Activated B cell treated with CpG ODN at 0.5 μM for 24 hours (primary cell): ENCODE data around the gene ADGRE1. TPM values are rescaled to one million over a fixed set of nuclear protein-coding genes. Genes with fewer than 3 reads are reported as not detected.

ENCODE experiments used
- ATAC-seq: fragments of 200-7000 bp; cut with Tn5 transposase; one replicate; pipeline ENCODE4 v1.10.0; 2021; ENCODE audit warnings: low read depth, mild to moderate bottlenecking, moderate library complexity
- CTCF ChIA-PET: fragments of 350-600 bp; sonication (Branson Sonifier 250); formaldehyde crosslinking; loops from one replicate; lab custom pipeline; 2021; ENCODE audit warnings: antibody characterized with exemption; lab: Charles Lee
- POLR2A ChIA-PET: fragments of 350-600 bp; sonication (Branson Sonifier 250); formaldehyde crosslinking; loops from one replicate; lab custom pipeline; 2021; ENCODE audit warnings: antibody characterized with exemption; lab: Charles Lee
- DNase-seq: peaks from one replicate; pipeline ENCODE4 v3.0.0; 2022
- H3K27ac Mint-ChIP-seq: one replicate; pipeline ENCODE4 v1.8.0; 2020; ENCODE audit warnings: mixed read lengths
- H3K27me3 Mint-ChIP-seq: one replicate; pipeline ENCODE4 v1.8.0; 2021; ENCODE audit warnings: mixed read lengths
- H3K36me3 Mint-ChIP-seq: one replicate; pipeline ENCODE4 v1.8.0; 2021; ENCODE audit warnings: low read depth, mixed read lengths
- H3K4me1 Mint-ChIP-seq: one replicate; pipeline ENCODE4 v1.8.0; 2021; ENCODE audit warnings: mixed read lengths
- H3K4me3 Mint-ChIP-seq: one replicate; pipeline ENCODE4 v1.8.0; 2020; ENCODE audit warnings: mild to moderate bottlenecking, mixed read lengths
- H3K9me3 Mint-ChIP-seq: one replicate; pipeline ENCODE4 v1.8.0; 2020; ENCODE audit warnings: mixed read lengths
- CTCF ChIP-seq: fragments of 200-600 bp; IDR thresholded peaks from one replicate; pipeline ENCODE4 v1.8.0; 2022; ENCODE audit warnings: antibody characterized with exemption, mild to moderate bottlenecking
- intact Hi-C: fragments of 100-400 bp; cut with micrococcal nuclease; formaldehyde crosslinking; loops from one replicate; pipeline ENCODE4 v1.15.1; 2024
- total RNA-seq: library from RNA; stranded (reverse); gene quantifications from 2 replicates; pipeline ENCODE4 v1.2.3, GENCODE V29; 2022

The ADGRE1 gene
- total RNA-seq, 1 donor from 2014 or later: 0.18 TPM

GRCh38 chr19:6947745-6948144, 60.4 kb downstream of the ADGRE1 start:
- CTCF ChIA-PET: no interaction called here
- intact Hi-C loops: no loop called here
- H3K4me3 Mint-ChIP-seq: no peak overlapping the region
- no peaks in the 10 kb centered on the region for H3K4me1 Mint-ChIP-seq
- ATAC-seq: no peak
- H3K27ac Mint-ChIP-seq: no peak overlapping the region
- POLR2A ChIA-PET: no interaction called here
- DNase-seq: no peak
- H3K9me3 Mint-ChIP-seq: no peaks in the 10 kb centered on the region
- TF ChIP-seq CTCF: no peak
- H3K27me3 Mint-ChIP-seq: peaks cover 21% of the 10 kb centered on the region
- no peaks in the 10 kb centered on the region for H3K36me3 Mint-ChIP-seq

- DNase-seq (no peak), ATAC-seq (no peak)
- intact Hi-C loops: no loop called here
- no peaks in the 10 kb centered on the region for H3K9me3 Mint-ChIP-seq
- no peak for TF ChIP-seq CTCF
- no peak overlapping the region for H3K27ac Mint-ChIP-seq
- H3K4me3 Mint-ChIP-seq: no peak overlapping the region
- H3K36me3 Mint-ChIP-seq: no peaks in the 10 kb centered on the region
- CTCF ChIA-PET: no interaction called here
- H3K27me3 Mint-ChIP-seq: peaks cover 27% of the 10 kb centered on the region
- no peaks in the 10 kb centered on the region for H3K4me1 Mint-ChIP-seq
- POLR2A ChIA-PET: no interaction called here
These were observed 61.5 kb downstream of the ADGRE1 start for GRCh38 chr19:6948884-6949283.

- TF ChIP-seq CTCF: no peak
- Mint-ChIP-seq H3K9me3 (no peaks in the 10 kb centered on the region), H3K4me1 (no peaks in the 10 kb centered on the region), H3K4me3 (no peak overlapping the region), H3K27ac (no peak overlapping the region), H3K36me3 (no peaks in the 10 kb centered on the region), H3K27me3 (peaks cover 22% of the 10 kb centered on the region)
- intact Hi-C loops: no loop called here
- POLR2A ChIA-PET: no interaction called here
- DNase-seq: no peak
- no peak for ATAC-seq
- CTCF ChIA-PET: no interaction called here
These were observed 65.6 kb downstream of the ADGRE1 start for GRCh38 chr19:6952956-6953355.

GRCh38 chr19:6955082-6955481, 67.7 kb downstream of the ADGRE1 start:
- no peaks in the 10 kb centered on the region for H3K9me3 Mint-ChIP-seq
- no peak overlapping the region for H3K27ac Mint-ChIP-seq
- DNase-seq (no peak), ATAC-seq (no peak)
- H3K4me1 Mint-ChIP-seq: no peaks in the 10 kb centered on the region
- intact Hi-C loops: no loop called here
- no peak overlapping the region for H3K4me3 Mint-ChIP-seq
- POLR2A ChIA-PET: no interaction called here
- H3K27me3 Mint-ChIP-seq: peaks cover 17% of the 10 kb centered on the region
- TF ChIP-seq CTCF: no peak
- no peaks in the 10 kb centered on the region for H3K36me3 Mint-ChIP-seq
- CTCF ChIA-PET: no interaction called here

GRCh38 chr19:6956573-6956972, 69.2 kb downstream of the ADGRE1 start:
- Mint-ChIP-seq H3K4me3 (no peak overlapping the region), H3K27ac (no peak overlapping the region), H3K9me3 (no peaks in the 10 kb centered on the region), H3K4me1 (peaks cover 2% of the 10 kb centered on the region), H3K36me3 (no peaks in the 10 kb centered on the region), H3K27me3 (peaks cover 15% of the 10 kb centered on the region)
- ChIA-PET POLR2A (no interaction called here), CTCF (no interaction called here)
- DNase-seq (no peak), ATAC-seq (no peak)
- intact Hi-C loops: no loop called here
- no peak for TF ChIP-seq CTCF
